ENCODE measurements around the gene TEX30.

TEX30 gene

DNA sequence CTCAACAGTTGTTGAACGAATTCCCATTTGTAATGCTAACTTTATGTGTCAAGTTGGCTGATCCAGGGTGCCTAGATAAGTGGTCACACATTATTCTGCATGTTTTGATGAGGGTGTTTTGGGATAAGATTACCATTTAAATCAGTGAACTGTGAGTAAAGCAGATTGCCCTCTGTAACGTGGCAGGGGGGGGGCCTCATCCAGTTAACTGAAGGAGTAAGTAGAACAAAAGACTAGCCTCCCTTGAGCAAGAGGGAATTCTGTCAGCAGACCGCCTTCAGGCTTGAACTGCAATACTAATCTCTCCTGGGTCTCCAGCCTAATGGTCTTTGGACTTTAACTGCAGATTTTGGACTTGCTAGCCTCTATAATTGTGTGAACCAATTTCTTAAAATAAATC is 4.2 kb upstream of the TEX30 start:
- H3K27ac ChIP-seq: no peak overlapping the region
- TF ChIP-seq, protein P1, sequence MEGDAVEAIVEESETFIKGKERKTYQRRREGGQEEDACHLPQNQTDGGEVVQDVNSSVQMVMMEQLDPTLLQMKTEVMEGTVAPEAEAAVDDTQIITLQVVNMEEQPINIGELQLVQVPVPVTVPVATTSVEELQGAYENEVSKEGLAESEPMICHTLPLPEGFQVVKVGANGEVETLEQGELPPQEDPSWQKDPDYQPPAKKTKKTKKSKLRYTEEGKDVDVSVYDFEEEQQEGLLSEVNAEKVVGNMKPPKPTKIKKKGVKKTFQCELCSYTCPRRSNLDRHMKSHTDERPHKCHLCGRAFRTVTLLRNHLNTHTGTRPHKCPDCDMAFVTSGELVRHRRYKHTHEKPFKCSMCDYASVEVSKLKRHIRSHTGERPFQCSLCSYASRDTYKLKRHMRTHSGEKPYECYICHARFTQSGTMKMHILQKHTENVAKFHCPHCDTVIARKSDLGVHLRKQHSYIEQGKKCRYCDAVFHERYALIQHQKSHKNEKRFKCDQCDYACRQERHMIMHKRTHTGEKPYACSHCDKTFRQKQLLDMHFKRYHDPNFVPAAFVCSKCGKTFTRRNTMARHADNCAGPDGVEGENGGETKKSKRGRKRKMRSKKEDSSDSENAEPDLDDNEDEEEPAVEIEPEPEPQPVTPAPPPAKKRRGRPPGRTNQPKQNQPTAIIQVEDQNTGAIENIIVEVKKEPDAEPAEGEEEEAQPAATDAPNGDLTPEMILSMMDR (IDR thresholded peaks at IDR 0.05): no peak
- no peak for TF ChIP-seq ZFX (IDR thresholded peaks at IDR 0.05; ENCODE audit: borderline replicate concordance)

GRCh38 chr13:102776271-102776670 is 2.7 kb upstream of the TEX30 start:
- TF ChIP-seq, protein P1 (IDR thresholded peaks at IDR 0.05): no peak
- TF ChIP-seq ZFX (IDR thresholded peaks at IDR 0.05; ENCODE audit: borderline replicate concordance): no peak
- H3K27ac ChIP-seq: no peak overlapping the region

DNA sequence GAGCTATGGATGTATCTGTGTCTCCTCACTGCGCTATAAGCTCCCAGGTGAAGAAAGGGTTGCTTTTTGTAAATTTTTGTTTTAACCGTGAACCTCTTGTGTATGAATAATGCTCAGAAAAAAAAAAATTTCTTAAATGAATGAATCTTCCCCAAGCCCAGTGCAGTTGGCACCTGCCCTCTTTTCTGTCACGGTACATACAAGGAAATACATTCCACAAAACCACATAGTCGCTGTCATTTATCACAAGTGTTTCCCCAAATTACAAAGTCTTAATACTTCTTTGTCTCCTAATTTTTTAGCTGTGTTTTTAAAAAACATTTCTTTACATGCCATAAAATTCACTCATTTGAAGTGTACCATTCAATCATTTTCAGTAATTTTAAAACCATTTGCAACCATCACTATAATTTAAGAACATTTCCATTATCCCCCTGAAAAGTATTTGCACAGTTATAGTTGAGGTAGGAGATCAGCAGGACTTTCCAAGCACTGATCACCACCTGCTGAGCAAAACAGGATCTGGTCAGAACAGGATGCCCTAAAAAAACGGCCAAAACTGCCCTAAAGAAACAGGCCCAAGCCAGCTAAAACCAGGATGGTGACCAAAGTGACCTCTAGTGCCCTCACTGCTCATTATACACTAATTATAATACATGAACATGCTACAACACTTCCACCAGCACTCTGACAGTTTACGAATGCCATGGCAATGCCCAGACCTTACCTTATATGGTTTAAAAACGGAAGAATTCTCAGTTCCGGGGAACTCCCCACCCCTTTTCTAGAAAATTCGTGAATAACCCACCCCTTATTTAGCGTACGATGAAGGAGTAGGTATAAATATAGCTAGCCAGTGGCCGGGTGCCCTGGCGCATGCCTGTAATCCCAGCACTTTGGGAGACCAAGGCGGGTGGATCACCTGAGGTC is 1.3 kb upstream of the TEX30 start:
- no peak for TF ChIP-seq ZFX (IDR thresholded peaks at IDR 0.05; ENCODE audit: borderline replicate concordance)
- TF ChIP-seq, protein P1 (IDR thresholded peaks at IDR 0.05): no peak
- H3K27ac ChIP-seq: no peak overlapping the region

DNA sequence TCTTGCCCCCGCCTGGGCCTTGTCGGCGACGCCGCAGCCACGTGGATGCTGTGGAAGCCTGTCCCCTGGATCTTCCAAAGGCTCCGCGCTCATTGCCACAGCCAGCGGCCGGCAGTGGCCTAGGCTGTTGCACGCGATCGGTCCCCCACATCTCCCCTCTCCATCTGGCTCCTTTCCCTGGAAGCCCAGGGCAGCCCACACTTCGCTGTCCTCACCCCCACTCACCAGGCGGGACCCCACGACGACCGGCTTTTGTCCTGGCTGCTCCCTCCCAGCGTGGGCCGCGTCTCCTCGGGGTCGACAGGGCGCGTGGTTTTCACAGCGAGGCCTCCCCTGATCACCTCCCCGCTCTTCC is 605 bp upstream of the TEX30 start:
- H3K27ac ChIP-seq: peak overlapping the region; percentile 62
- TF ChIP-seq, protein P1 (IDR thresholded peaks at IDR 0.05): no peak
- no peak for TF ChIP-seq ZFX (IDR thresholded peaks at IDR 0.05; ENCODE audit: borderline replicate concordance)

GRCh38 chr13:102772042-102772425 is 1.6 kb downstream of the TEX30 start:
- no peak overlapping the region for H3K27ac ChIP-seq
- TF ChIP-seq ZFX (IDR thresholded peaks at IDR 0.05; ENCODE audit: borderline replicate concordance): no peak
- TF ChIP-seq, protein P1 (IDR thresholded peaks at IDR 0.05): no peak

DNA sequence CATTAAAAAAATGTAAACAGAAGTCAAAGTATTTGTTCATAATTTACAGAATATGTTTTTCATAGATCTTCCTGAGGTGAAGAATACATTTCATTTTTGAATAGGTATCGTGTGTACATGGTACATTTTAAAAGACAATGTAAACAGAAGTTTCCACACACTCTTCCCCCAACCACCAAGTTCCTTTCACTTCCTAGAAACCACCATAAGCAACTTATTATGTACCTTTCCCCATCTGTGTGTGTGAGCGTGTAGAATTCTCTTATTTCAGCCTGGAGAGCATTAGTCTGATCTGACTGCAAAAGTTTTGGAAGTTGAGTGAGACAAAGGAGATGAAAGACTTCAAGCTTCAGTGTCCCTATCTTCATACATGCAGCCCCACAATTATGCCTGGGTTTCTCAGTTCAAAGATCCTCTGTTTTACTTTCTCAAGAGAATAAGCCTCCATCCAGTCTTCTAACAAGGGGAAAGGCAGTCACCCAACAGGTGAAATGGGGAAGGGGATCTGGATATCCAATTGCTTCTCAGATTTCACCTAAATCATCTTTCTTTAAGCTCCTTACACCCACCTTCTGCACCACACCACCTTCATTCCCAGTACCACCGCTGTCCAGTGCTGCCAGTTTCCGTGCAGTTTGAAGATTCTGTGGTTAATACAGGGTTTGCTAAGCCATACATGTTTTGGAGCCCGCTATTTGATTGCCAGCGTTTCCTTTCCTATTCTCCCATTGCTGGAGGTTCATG is 2.1 kb downstream of the TEX30 start:
- TF ChIP-seq ZFX (IDR thresholded peaks at IDR 0.05; ENCODE audit: borderline replicate concordance): no peak
- TF ChIP-seq, protein P1 (IDR thresholded peaks at IDR 0.05): no peak
- no peak overlapping the region for H3K27ac ChIP-seq

DNA sequence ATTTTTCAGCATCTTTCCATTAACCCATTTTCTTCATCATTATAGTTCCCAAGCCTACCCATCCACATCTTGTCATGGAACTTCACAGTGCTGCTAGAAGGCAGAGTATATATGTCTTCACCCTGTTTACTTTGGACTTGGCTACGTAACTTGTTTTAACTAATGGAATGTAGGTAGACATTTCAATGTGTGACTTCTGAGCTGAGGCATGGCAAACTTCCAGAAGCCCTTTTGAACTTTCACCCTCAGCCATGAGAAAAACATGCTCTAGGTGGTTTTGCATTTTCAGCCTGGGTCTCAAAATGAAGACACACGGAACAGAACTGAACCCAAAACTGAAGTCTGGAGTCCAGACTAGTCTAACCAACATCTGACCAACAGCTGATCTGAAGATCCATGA is 3.2 kb downstream of the TEX30 start:
- no peak for TF ChIP-seq ZFX (IDR thresholded peaks at IDR 0.05; ENCODE audit: borderline replicate concordance)
- no peak overlapping the region for H3K27ac ChIP-seq

Data from 22Rv1 (cell line).